Loucy (cell line): ENCODE results near the gene FGFBP1.

Experiments used
- CTCF ChIP-seq: fragments of 200-600 bp; sonication (generic); conservative IDR thresholded peaks from 2 replicates; pipeline ENCODE4 v1.5.1; 2014; ENCODE audit warnings: mild to moderate bottlenecking, antibody characterized with exemption, low read length
- EZH2phosphoT487 ChIP-seq: fragments of 200-600 bp; IDR thresholded peaks from 2 replicates; pipeline ENCODE4 v1.6.1; 2018; ENCODE audit warnings: antibody characterized with exemption, mild to moderate bottlenecking, moderate library complexity, borderline replicate concordance

GRCh38 chr4:15948826-15949225 is 10.3 kb upstream of the FGFBP1 start:
- no peak for TF ChIP-seq CTCF
- no peak for TF ChIP-seq EZH2phosphoT487
